ENCODE results near the gene ZDHHC3.

The ZDHHC3 gene

DNA sequence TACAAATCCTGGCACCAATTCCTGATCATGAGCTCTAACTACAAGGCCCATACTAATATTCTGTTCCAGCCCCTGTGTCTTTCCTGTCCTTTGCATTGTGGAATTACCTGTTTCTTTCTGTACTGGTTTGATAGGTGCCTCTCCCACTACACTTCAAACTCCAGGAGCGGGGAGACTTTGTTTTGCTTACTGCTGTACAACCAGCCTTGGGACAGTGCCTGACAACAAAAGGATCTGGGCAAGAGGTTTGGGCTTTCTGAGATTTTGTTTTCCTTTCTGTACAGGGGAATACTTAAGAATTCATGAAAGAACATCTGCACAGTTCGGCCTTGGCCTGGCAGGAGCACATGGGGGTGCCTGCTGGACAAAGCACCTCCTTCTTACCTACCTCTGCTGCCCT lies 45.1 kb downstream of the ZDHHC3 start:
- no peak overlapping the region for H3K9ac ChIP-seq (ENCODE audit: low read length)
- no peaks in the 10 kb centered on the region for H3F3A ChIP-seq (ENCODE audit: insufficient read depth, low read length)
- no peaks in the 10 kb centered on the region for H3K9me2 ChIP-seq (replicated peaks; ENCODE audit: insufficient read depth, low read length)
- H3K27me3 ChIP-seq (replicated peaks; ENCODE audit: insufficient read depth, low read length) = no peaks in the 10 kb centered on the region
- TF ChIP-seq EZH2 (optimal IDR thresholded peaks at IDR 0.05; ENCODE audit: low read depth, low read length) = no peak
- TF ChIP-seq, protein P1, sequence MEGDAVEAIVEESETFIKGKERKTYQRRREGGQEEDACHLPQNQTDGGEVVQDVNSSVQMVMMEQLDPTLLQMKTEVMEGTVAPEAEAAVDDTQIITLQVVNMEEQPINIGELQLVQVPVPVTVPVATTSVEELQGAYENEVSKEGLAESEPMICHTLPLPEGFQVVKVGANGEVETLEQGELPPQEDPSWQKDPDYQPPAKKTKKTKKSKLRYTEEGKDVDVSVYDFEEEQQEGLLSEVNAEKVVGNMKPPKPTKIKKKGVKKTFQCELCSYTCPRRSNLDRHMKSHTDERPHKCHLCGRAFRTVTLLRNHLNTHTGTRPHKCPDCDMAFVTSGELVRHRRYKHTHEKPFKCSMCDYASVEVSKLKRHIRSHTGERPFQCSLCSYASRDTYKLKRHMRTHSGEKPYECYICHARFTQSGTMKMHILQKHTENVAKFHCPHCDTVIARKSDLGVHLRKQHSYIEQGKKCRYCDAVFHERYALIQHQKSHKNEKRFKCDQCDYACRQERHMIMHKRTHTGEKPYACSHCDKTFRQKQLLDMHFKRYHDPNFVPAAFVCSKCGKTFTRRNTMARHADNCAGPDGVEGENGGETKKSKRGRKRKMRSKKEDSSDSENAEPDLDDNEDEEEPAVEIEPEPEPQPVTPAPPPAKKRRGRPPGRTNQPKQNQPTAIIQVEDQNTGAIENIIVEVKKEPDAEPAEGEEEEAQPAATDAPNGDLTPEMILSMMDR (IDR thresholded peaks at IDR 0.05; ENCODE audit: low read length) = no peak
- no peak for TF ChIP-seq EZH2phosphoT487 (IDR thresholded peaks at IDR 0.05; ENCODE audit: low read length)
- no peak overlapping the region for H3K27ac ChIP-seq (ENCODE audit: low read length)
- DNase-seq = no peak
- no peak overlapping the region for H3K4me2 ChIP-seq (ENCODE audit: low read depth, low read length)
- no peaks in the 10 kb centered on the region for H3K79me2 ChIP-seq (ENCODE audit: low read length)
- no peaks in the 10 kb centered on the region for H3K36me3 ChIP-seq (replicated peaks; ENCODE audit: insufficient read depth, low read length)
- no peaks in the 10 kb centered on the region for H3K4me1 ChIP-seq (ENCODE audit: low read length)
- no peaks in the 10 kb centered on the region for H3K9me3 ChIP-seq (replicated peaks; ENCODE audit: insufficient read depth, low read length)
- no peaks in the 10 kb centered on the region for H4K20me1 ChIP-seq (ENCODE audit: insufficient read depth, low read length)
- H2AFZ ChIP-seq (ENCODE audit: low read length) = no peak overlapping the region
- no peak overlapping the region for H3K4me3 ChIP-seq (ENCODE audit: low read length)

DNA sequence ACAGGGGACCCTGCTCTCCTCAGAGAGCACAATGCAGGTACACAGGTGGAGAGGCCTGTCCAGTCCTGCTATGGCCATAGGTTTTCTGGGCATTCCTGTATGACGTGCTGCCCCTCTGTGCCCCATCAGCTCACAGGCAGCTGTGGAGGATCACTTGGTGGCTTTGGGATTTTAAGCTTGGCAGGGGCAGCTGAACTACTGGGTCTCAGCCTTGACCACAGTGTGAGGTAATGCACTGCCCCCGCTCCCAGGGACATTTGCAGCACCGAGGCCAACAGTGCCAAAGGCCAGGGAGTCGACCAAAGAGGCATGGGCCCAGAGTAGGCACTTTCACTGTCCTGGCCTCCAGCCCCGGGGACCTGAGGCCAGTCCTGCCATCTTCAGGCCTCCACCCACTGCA lies 46.2 kb downstream of the ZDHHC3 start:
- no peaks in the 10 kb centered on the region for H3K4me1 ChIP-seq (ENCODE audit: low read length)
- no peaks in the 10 kb centered on the region for H3K27me3 ChIP-seq (replicated peaks; ENCODE audit: insufficient read depth, low read length)
- no peaks in the 10 kb centered on the region for H4K20me1 ChIP-seq (ENCODE audit: insufficient read depth, low read length)
- H3K4me2 ChIP-seq (ENCODE audit: low read depth, low read length) = no peak overlapping the region
- no peak overlapping the region for H3K27ac ChIP-seq (ENCODE audit: low read length)
- H3K79me2 ChIP-seq (ENCODE audit: low read length) = no peaks in the 10 kb centered on the region
- no peaks in the 10 kb centered on the region for H3K36me3 ChIP-seq (replicated peaks; ENCODE audit: insufficient read depth, low read length)
- H3K9me2 ChIP-seq (replicated peaks; ENCODE audit: insufficient read depth, low read length) = no peaks in the 10 kb centered on the region
- H3K9me3 ChIP-seq (replicated peaks; ENCODE audit: insufficient read depth, low read length) = no peaks in the 10 kb centered on the region
- H3K9ac ChIP-seq (ENCODE audit: low read length) = no peak overlapping the region
- TF ChIP-seq EZH2 (optimal IDR thresholded peaks at IDR 0.05; ENCODE audit: low read depth, low read length) (no peak), EZH2phosphoT487 (IDR thresholded peaks at IDR 0.05; ENCODE audit: low read length) (no peak)
- TF ChIP-seq, protein P1 (IDR thresholded peaks at IDR 0.05; ENCODE audit: low read length) = no peak
- H3K4me3 ChIP-seq (ENCODE audit: low read length) = no peak overlapping the region
- H3F3A ChIP-seq (ENCODE audit: insufficient read depth, low read length) = no peaks in the 10 kb centered on the region
- no peak overlapping the region for H2AFZ ChIP-seq (ENCODE audit: low read length)
- DNase-seq = no peak

DNA sequence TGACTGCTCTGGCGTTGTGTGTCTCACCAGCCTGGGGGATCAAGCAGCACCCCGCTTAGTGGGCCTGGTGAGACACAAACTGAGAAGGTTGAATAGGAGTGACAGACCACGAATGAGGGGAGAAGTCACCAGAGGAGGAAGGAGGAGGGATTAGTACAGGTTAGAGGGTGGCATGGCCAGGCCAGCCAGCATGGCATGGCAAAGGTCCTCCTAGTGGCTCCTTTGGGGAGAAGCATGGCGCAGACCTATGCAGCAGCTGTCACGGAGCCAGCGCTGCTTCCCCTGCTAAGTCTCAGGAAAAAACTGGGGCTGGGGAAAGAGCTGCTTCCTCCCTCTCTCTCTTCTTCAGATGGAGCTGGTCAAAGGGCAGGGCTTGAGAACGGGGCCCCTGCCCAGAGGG lies 48.6 kb downstream of the ZDHHC3 start:
- H3K4me2 ChIP-seq (ENCODE audit: low read depth, low read length) = no peak overlapping the region
- no peaks in the 10 kb centered on the region for H3K36me3 ChIP-seq (replicated peaks; ENCODE audit: insufficient read depth, low read length)
- no peaks in the 10 kb centered on the region for H3F3A ChIP-seq (ENCODE audit: insufficient read depth, low read length)
- no peak for DNase-seq
- no peak overlapping the region for H3K4me3 ChIP-seq (ENCODE audit: low read length)
- no peak overlapping the region for H3K27ac ChIP-seq (ENCODE audit: low read length)
- H3K4me1 ChIP-seq (ENCODE audit: low read length) = no peaks in the 10 kb centered on the region
- no peaks in the 10 kb centered on the region for H3K79me2 ChIP-seq (ENCODE audit: low read length)
- H3K9me3 ChIP-seq (replicated peaks; ENCODE audit: insufficient read depth, low read length) = no peaks in the 10 kb centered on the region
- no peaks in the 10 kb centered on the region for H3K27me3 ChIP-seq (replicated peaks; ENCODE audit: insufficient read depth, low read length)
- H2AFZ ChIP-seq (ENCODE audit: low read length) = no peak overlapping the region
- no peaks in the 10 kb centered on the region for H3K9me2 ChIP-seq (replicated peaks; ENCODE audit: insufficient read depth, low read length)
- H4K20me1 ChIP-seq (ENCODE audit: insufficient read depth, low read length) = no peaks in the 10 kb centered on the region
- no peak for TF ChIP-seq EZH2 (optimal IDR thresholded peaks at IDR 0.05; ENCODE audit: low read depth, low read length)
- TF ChIP-seq, protein P1 (IDR thresholded peaks at IDR 0.05; ENCODE audit: low read length) = no peak
- no peak for TF ChIP-seq EZH2phosphoT487 (IDR thresholded peaks at IDR 0.05; ENCODE audit: low read length)
- H3K9ac ChIP-seq (ENCODE audit: low read length) = no peak overlapping the region
